ENCODE measurements around the gene SCLT1. TPM values are rescaled to one million over a fixed set of nuclear protein-coding genes. Genes with fewer than 3 reads are reported as not detected.
A peak's percentile ranks its signal among the peaks of the same experiment; 100 is the strongest.
"Not testable (repeated sequence)": the region's sequence is repeated elsewhere in the genome, so short reads cannot be mapped to it uniquely, and the experiment has no call there.

SCLT1 gene
- total RNA-seq: 7.7 TPM
- long read RNA-seq, partial matches to known transcripts: 2 of 8 reads
- long read RNA-seq, other reads (novel, unspliced or antisense): 2 of 8 reads

GRCh38 chr4:129093191-129093920 is at the start of gene SCLT1:
Gene SCLT1, minus strand, starts transcription at chr4:129093539. Its CDS starts 436 bp downstream, at chr4:129093103.
- peak; percentile 99 for ATAC-seq
- peak; percentile 99 for DNase-seq
- intact Hi-C loops (cut with micrococcal nuclease): no loop called here

GRCh38 chr4:129140521-129140920 is 47.2 kb upstream of the SCLT1 start:
- DNase-seq (no peak), ATAC-seq (no peak)
- intact Hi-C loops (cut with micrococcal nuclease): no loop called here

GRCh38 chr4:129138810-129139496 is 45.6 kb upstream of the SCLT1 start:
- intact Hi-C loops (cut with micrococcal nuclease): no loop called here
- ATAC-seq (no peak), DNase-seq (no peak)

GRCh38 chr4:129136433-129136832 is 43.1 kb upstream of the SCLT1 start:
- ATAC-seq (no peak), DNase-seq (no peak)
- intact Hi-C loops (cut with micrococcal nuclease): no loop called here

GRCh38 chr4:129131343-129131742 is 38.0 kb upstream of the SCLT1 start:
- DNase-seq (no peak), ATAC-seq (no peak)
- intact Hi-C loops (cut with micrococcal nuclease): no loop called here

GRCh38 chr4:129129143-129129542 is 35.8 kb upstream of the SCLT1 start:
- no peak for ATAC-seq
- no peak for DNase-seq
- intact Hi-C loops (cut with micrococcal nuclease): no loop called here

- ATAC-seq; DNase-seq; intact Hi-C loops (cut with micrococcal nuclease): not testable (repeated sequence)
Observed at GRCh38 chr4:129126614-129127013, 33.3 kb upstream of the SCLT1 start.

- DNase-seq (no peak), ATAC-seq (no peak)
Observed at GRCh38 chr4:129117705-129118104, 24.4 kb upstream of the SCLT1 start.

GRCh38 chr4:129113919-129114318 is 20.6 kb upstream of the SCLT1 start:
- ATAC-seq: no peak
- intact Hi-C loops (cut with micrococcal nuclease): no loop called here
- no peak for DNase-seq

More at GRCh38 chr4:129117705-129118104, 24.4 kb upstream of the SCLT1 start:
- intact Hi-C loops (cut with micrococcal nuclease): no loop called here

GRCh38 chr4:129113434-129113833 is 20.1 kb upstream of the SCLT1 start:
- DNase-seq (no peak), ATAC-seq (no peak)
- intact Hi-C loops (cut with micrococcal nuclease): no loop called here

- intact Hi-C loops (cut with micrococcal nuclease): no loop called here
- no peak for ATAC-seq
Observed at GRCh38 chr4:129111919-129112318, 18.6 kb upstream of the SCLT1 start.

GRCh38 chr4:129110931-129111330 is 17.6 kb upstream of the SCLT1 start:
- intact Hi-C loops (cut with micrococcal nuclease): no loop called here
- DNase-seq: no peak
- ATAC-seq: no peak

More at GRCh38 chr4:129111919-129112318, 18.6 kb upstream of the SCLT1 start:
- no peak for DNase-seq

GRCh38 chr4:129109965-129110824 is 16.9 kb upstream of the SCLT1 start:
- intact Hi-C loops (cut with micrococcal nuclease): no loop called here
- ATAC-seq (peak; percentile 82), DNase-seq (no peak)

GRCh38 chr4:129098531-129099001 is 5.2 kb upstream of the SCLT1 start:
- ATAC-seq (no peak), DNase-seq (no peak)
- intact Hi-C loops (cut with micrococcal nuclease): no loop called here

GRCh38 chr4:129095811-129096454 is 2.6 kb upstream of the SCLT1 start, which contains the start of gene C4orf33:
Gene C4orf33, plus strand, starts transcription at chr4:129096152. Its CDS starts 6,459 bp downstream, at chr4:129102611.
- DNase-seq (peak; percentile 70), ATAC-seq (peak; percentile 44)
- intact Hi-C loops (cut with micrococcal nuclease): no loop called here

- intact Hi-C loops (cut with micrococcal nuclease): no loop called here
- ATAC-seq: no peak
- DNase-seq: no peak
Observed at GRCh38 chr4:129094347-129094746, 1.0 kb upstream of the SCLT1 start.

GRCh38 chr4:129092631-129093190 is 628 bp downstream of the SCLT1 start:
- intact Hi-C loops (cut with micrococcal nuclease): no loop called here
- peak; percentile 17 for ATAC-seq
- no peak for DNase-seq

GRCh38 chr4:129087516-129087915 is 5.8 kb downstream of the SCLT1 start:
- no peak for ATAC-seq
- intact Hi-C loops (cut with micrococcal nuclease): no loop called here
- DNase-seq: no peak

GRCh38 chr4:129085472-129085871 is 7.9 kb downstream of the SCLT1 start:
- ATAC-seq (no peak), DNase-seq (no peak)
- intact Hi-C loops (cut with micrococcal nuclease): no loop called here
